Dedifferentiated amniotic fluid mesenchymal stem cell (primary cell): Measurements from ENCODE around the gene KLF8.

Experiments
- DNase-seq: peaks from one replicate; pipeline ENCODE4 v3.0.0-alpha.2; 2016; ENCODE audit errors: extremely low spot score

KLF8 gene

GRCh38 chrX:56309881-56310280, 77.7 kb downstream of the KLF8 start:
- no peak for DNase-seq

GRCh38 chrX:56310581-56310980, 78.4 kb downstream of the KLF8 start:
- no peak for DNase-seq

- DNase-seq, result no peak
Observed at GRCh38 chrX:56313308-56313707, 81.2 kb downstream of the KLF8 start.

GRCh38 chrX:56314334-56314733, 82.2 kb downstream of the KLF8 start:
- no peak for DNase-seq

GRCh38 chrX:56318076-56318475, 85.9 kb downstream of the KLF8 start:
- DNase-seq, result no peak

GRCh38 chrX:56319165-56319564, 87.0 kb downstream of the KLF8 start:
- no peak for DNase-seq
